ENCODE measurements around the gene ATXN7L2.

Gene ATXN7L2

DNA sequence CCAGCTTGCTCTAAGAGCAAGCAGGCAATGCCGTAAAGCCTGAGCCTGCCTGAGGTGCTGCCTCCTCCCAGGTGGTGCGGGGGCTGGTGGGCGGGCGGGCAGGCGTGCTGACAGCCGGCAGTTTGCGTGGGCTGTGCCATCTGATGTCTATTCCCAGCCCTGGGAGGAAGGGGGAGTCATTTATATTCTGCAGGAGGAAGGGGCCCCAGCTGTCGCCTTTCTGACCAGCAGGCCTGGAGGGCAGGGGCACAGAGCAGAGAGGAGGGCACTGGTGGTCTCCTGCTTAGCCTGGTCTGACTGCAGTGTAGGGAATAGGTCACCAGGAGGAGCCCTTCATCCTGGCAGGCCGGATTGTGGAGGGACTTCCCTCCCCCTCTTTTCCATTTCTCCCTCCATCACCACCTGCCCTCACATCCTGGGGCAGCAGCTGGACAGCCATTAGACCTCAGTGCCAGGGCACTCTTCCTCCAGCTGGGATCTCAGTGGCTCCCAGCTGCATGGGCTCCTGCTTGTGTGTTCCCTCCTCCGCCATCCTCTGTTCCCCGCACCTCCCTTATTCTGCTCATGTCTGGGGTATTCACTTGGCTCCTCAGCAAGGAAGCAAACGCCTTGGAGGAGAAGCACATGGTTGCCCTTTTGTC is 14.6 kb downstream of the ATXN7L2 start:
- Histone ChIP-seq H3K27me3 (replicated peaks; ENCODE audit: insufficient read depth, low read length) (no peaks in the 10 kb centered on the region), H3K9me3 (replicated peaks; ENCODE audit: insufficient read depth, low read length) (no peaks in the 10 kb centered on the region), H3K9ac (ENCODE audit: low read length) (no peak overlapping the region), H3K79me2 (ENCODE audit: low read length) (peaks cover 3% of the 10 kb centered on the region; the same call in 1 of the 2 replicates), H3K9me2 (replicated peaks; ENCODE audit: insufficient read depth, low read length) (no peaks in the 10 kb centered on the region), H3K4me1 (ENCODE audit: low read length) (0 out of 2 replicates have a peak, but pooled peaks cover 2% of the 10 kb centered on the region), H3K4me3 (ENCODE audit: low read length) (no peak overlapping the region), H3K27ac (ENCODE audit: low read length) (no peak overlapping the region), H4K20me1 (ENCODE audit: insufficient read depth, low read length) (no peaks in the 10 kb centered on the region), H2AFZ (ENCODE audit: low read length) (no peak overlapping the region), H3K4me2 (ENCODE audit: low read depth, low read length) (no peak overlapping the region), H3F3A (ENCODE audit: insufficient read depth, low read length) (no peaks in the 10 kb centered on the region), H3K36me3 (replicated peaks; ENCODE audit: insufficient read depth, low read length) (no peaks in the 10 kb centered on the region)
- no peak for TF ChIP-seq CTCF (IDR thresholded peaks at IDR 0.05; ENCODE audit: low read length)
- no peak for TF ChIP-seq EZH2phosphoT487 (IDR thresholded peaks at IDR 0.05; ENCODE audit: low read length)
- no peak for TF ChIP-seq EZH2 (optimal IDR thresholded peaks at IDR 0.05; ENCODE audit: low read depth, low read length)
- DNase-seq = no peak

DNA sequence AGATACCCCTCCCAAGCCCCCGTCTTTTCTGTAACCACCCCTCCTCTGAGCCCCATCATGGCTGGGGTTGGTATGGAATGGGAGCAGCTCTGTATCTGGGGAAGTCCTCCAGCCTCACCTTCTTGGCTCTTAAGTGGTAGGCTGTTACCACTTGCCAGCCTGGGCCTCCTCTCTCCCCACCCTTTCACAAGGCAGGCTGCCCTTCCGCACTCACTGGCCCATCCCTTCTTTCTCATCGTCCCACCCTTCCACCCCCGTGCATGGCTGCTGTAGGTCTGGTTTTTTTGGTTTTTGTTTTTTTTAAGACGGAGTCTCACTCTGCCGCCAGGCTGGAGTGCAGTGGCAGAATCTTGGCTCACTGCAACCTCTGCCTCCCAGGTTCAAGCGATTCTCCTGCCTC is 15.4 kb downstream of the ATXN7L2 start:
- H3F3A ChIP-seq (ENCODE audit: insufficient read depth, low read length) = no peaks in the 10 kb centered on the region
- H3K27me3 ChIP-seq (replicated peaks; ENCODE audit: insufficient read depth, low read length) = no peaks in the 10 kb centered on the region
- DNase-seq = no peak
- H3K4me2 ChIP-seq (ENCODE audit: low read depth, low read length) = no peak overlapping the region
- H2AFZ ChIP-seq (ENCODE audit: low read length) = no peak overlapping the region
- TF ChIP-seq EZH2 (optimal IDR thresholded peaks at IDR 0.05; ENCODE audit: low read depth, low read length) (no peak), EZH2phosphoT487 (IDR thresholded peaks at IDR 0.05; ENCODE audit: low read length) (no peak), CTCF (IDR thresholded peaks at IDR 0.05; ENCODE audit: low read length) (no peak)
- H3K9me3 ChIP-seq (replicated peaks; ENCODE audit: insufficient read depth, low read length) = no peaks in the 10 kb centered on the region
- H3K27ac ChIP-seq (ENCODE audit: low read length) = no peak overlapping the region
- H3K36me3 ChIP-seq (replicated peaks; ENCODE audit: insufficient read depth, low read length) = no peaks in the 10 kb centered on the region
- no peak overlapping the region for H3K4me3 ChIP-seq (ENCODE audit: low read length)
- H3K9ac ChIP-seq (ENCODE audit: low read length) = no peak overlapping the region
- H3K4me1 ChIP-seq (ENCODE audit: low read length) = no peaks in the 10 kb centered on the region
- peaks cover 3% of the 10 kb centered on the region; the same call in 1 of the 2 replicates for H3K79me2 ChIP-seq (ENCODE audit: low read length)
- H4K20me1 ChIP-seq (ENCODE audit: insufficient read depth, low read length) = no peaks in the 10 kb centered on the region
- no peaks in the 10 kb centered on the region for H3K9me2 ChIP-seq (replicated peaks; ENCODE audit: insufficient read depth, low read length)

- Histone ChIP-seq H3F3A (ENCODE audit: insufficient read depth, low read length) (no peaks in the 10 kb centered on the region), H3K4me2 (ENCODE audit: low read depth, low read length) (no peak overlapping the region), H3K9ac (ENCODE audit: low read length) (no peak overlapping the region), H3K9me3 (replicated peaks; ENCODE audit: insufficient read depth, low read length) (no peaks in the 10 kb centered on the region), H3K36me3 (replicated peaks; ENCODE audit: insufficient read depth, low read length) (no peaks in the 10 kb centered on the region), H4K20me1 (ENCODE audit: insufficient read depth, low read length) (no peaks in the 10 kb centered on the region), H3K27me3 (replicated peaks; ENCODE audit: insufficient read depth, low read length) (no peaks in the 10 kb centered on the region), H3K27ac (ENCODE audit: low read length) (no peak overlapping the region), H3K9me2 (replicated peaks; ENCODE audit: insufficient read depth, low read length) (no peaks in the 10 kb centered on the region), H3K4me3 (ENCODE audit: low read length) (no peak overlapping the region), H3K79me2 (ENCODE audit: low read length) (peaks cover 2% of the 10 kb centered on the region; the same call in 1 of the 2 replicates), H3K4me1 (ENCODE audit: low read length) (no peaks in the 10 kb centered on the region), H2AFZ (ENCODE audit: low read length) (no peak overlapping the region)
- TF ChIP-seq EZH2phosphoT487 (IDR thresholded peaks at IDR 0.05; ENCODE audit: low read length) (no peak), CTCF (IDR thresholded peaks at IDR 0.05; ENCODE audit: low read length) (peak; percentile 30)
- peak; percentile 31 for DNase-seq
Measured at GRCh38 chr1:109499661-109500536, 16.2 kb downstream of the ATXN7L2 start.

Data from MM.1S (cell line).